Left renal cortex interstitium (tissue), 4 donors: Measurements from ENCODE around the gene PLCL1. TPM values are rescaled to one million over a fixed set of nuclear protein-coding genes. Genes with fewer than 3 reads are reported as not detected.

Experiments used
- DNase-seq, 4 donors: peaks; one replicate each; pipeline ENCODE4 v3.0.0-alpha.2; 2013; ENCODE audit warnings: low read depth in 4 of 4, low spot score in 2 of 4, missing footprints in 1 of 4
- polyA plus RNA-seq, 4 donors: library from polyadenylated mRNA; unstranded; fragments of 120-200 nt; gene quantifications; one replicate each; pipeline ENCODE4 v1.2.1, GENCODE V29; 2013; ENCODE audit not compliant: insufficient read length in 4 of 4

PLCL1 gene
- polyA plus RNA-seq, 4 donors = 14.2 to 23.3 (median 15.3) TPM

- no peak for DNase-seq
These were observed 115.1 kb downstream of the PLCL1 start for GRCh38 chr2:197919487-197919886.

GRCh38 chr2:197920088-197920487 lies 115.7 kb downstream of the PLCL1 start:
- DNase-seq = no peak

- DNase-seq = no peak
These were observed 116.3 kb downstream of the PLCL1 start for GRCh38 chr2:197920592-197921201.

- no peak for DNase-seq
These were observed 120.1 kb downstream of the PLCL1 start for GRCh38 chr2:197924483-197924882.

- no peak for DNase-seq
These were observed 120.8 kb downstream of the PLCL1 start for GRCh38 chr2:197925204-197925603.

- no peak for DNase-seq
These were observed 121.6 kb downstream of the PLCL1 start for GRCh38 chr2:197925976-197926375.

GRCh38 chr2:197926673-197927072 lies 122.3 kb downstream of the PLCL1 start:
- no peak for DNase-seq

GRCh38 chr2:197927994-197928393 lies 123.6 kb downstream of the PLCL1 start:
- no peak for DNase-seq

GRCh38 chr2:197929008-197929885 lies 124.9 kb downstream of the PLCL1 start:
- DNase-seq = no peak

GRCh38 chr2:197929886-197930227 lies 125.5 kb downstream of the PLCL1 start:
- no peak for DNase-seq

GRCh38 chr2:197930570-197931278 lies 126.3 kb downstream of the PLCL1 start:
- DNase-seq = no peak

GRCh38 chr2:197931661-197932312 lies 127.4 kb downstream of the PLCL1 start:
- DNase-seq = no peak

- DNase-seq = no peak
These were observed 128.0 kb downstream of the PLCL1 start for GRCh38 chr2:197932374-197932773.

- DNase-seq = no peak
These were observed 130.0 kb downstream of the PLCL1 start for GRCh38 chr2:197934261-197934933.

- DNase-seq = no peak
These were observed 130.5 kb downstream of the PLCL1 start for GRCh38 chr2:197934934-197935289.

GRCh38 chr2:197937814-197938213 lies 133.4 kb downstream of the PLCL1 start:
- no peak for DNase-seq

- no peak for DNase-seq
These were observed 134.2 kb downstream of the PLCL1 start for GRCh38 chr2:197938555-197938954.

GRCh38 chr2:197939787-197940186 lies 135.4 kb downstream of the PLCL1 start:
- DNase-seq = no peak

GRCh38 chr2:197940382-197940781 lies 136.0 kb downstream of the PLCL1 start:
- DNase-seq = no peak

GRCh38 chr2:197941715-197942114 lies 137.3 kb downstream of the PLCL1 start:
- no peak for DNase-seq

- DNase-seq = no peak
These were observed 139.3 kb downstream of the PLCL1 start for GRCh38 chr2:197943731-197944130.
